Breast epithelium (tissue), 4 donors: ENCODE measurements around the gene ISLR. TPM values are rescaled to one million over a fixed set of nuclear protein-coding genes. Genes with fewer than 3 reads are reported as not detected.

Experiments
- DNase-seq, 2 donors: peaks; one replicate each; pipeline ENCODE4 v3.0.0-alpha.2; 2019; ENCODE audit warnings: low spot score in 2 of 2
- H3K27ac ChIP-seq, 2 donors: fragments of 200-600 bp; sonication (generic) in 1 of 2; one replicate each; pipeline ENCODE4 v1.5.1; 2016 to 2019; ENCODE audit warnings: mild to moderate bottlenecking in 1 of 2
- H3K27me3 ChIP-seq, 2 donors: fragments of 200-600 bp; sonication (generic) in 1 of 2; one replicate each; pipeline versions ENCODE4 v1.5.1 to v1.6.0; 2017 to 2019; ENCODE audit warnings: control low read depth in 1 of 2, mild to moderate bottlenecking in 1 of 2
- H3K36me3 ChIP-seq: fragments of 200-600 bp; one replicate; pipeline ENCODE4 v1.5.1; 2019
- H3K4me1 ChIP-seq, 2 donors: fragments of 200-600 bp; sonication (generic); one replicate each; pipeline ENCODE4 v1.5.1; 2016 to 2019; ENCODE audit warnings: control low read depth in 1 of 2
- H3K4me3 ChIP-seq, 3 donors: fragments of 200-600 bp; sonication (generic); 1 replicate in 2 of 3; 2 replicates in 1 of 3; pipeline ENCODE4 v1.5.1; 2016 to 2019; ENCODE audit warnings: mild to moderate bottlenecking in 3 of 3, moderate library complexity in 2 of 3
- H3K9me3 ChIP-seq, 2 donors: fragments of 200-600 bp; sonication (generic) in 1 of 2; one replicate each; pipeline ENCODE4 v1.5.1; 2016 to 2019; ENCODE audit warnings: control low read depth in 1 of 2
- CTCF ChIP-seq, 3 donors: fragments of 450-650 bp; IDR thresholded peaks; one replicate each; pipeline ENCODE4 v1.5.1; 2016 to 2017; ENCODE audit warnings: antibody characterized with exemption in 3 of 3, mild to moderate bottlenecking in 3 of 3, moderate library complexity in 3 of 3
- POLR2A ChIP-seq: fragments of 450-650 bp; IDR thresholded peaks from one replicate; pipeline ENCODE4 v1.6.1; 2016; ENCODE audit warnings: antibody characterized with exemption, mild to moderate bottlenecking, moderate library complexity
- POLR2AphosphoS5 ChIP-seq, 3 donors: sonication (generic); formaldehyde crosslinking; IDR thresholded peaks; one replicate each; pipeline ENCODE4 v1.6.1; 2017; ENCODE audit warnings: antibody characterized with exemption in 3 of 3
- intact Hi-C: fragments of 100-400 bp; cut with DNase I; formaldehyde crosslinking; loops from one replicate; pipeline ENCODE4 v1.15.1; 2023; ENCODE audit warnings: low total_unique reads
- total RNA-seq, 3 donors: library from RNA; depleted of rRNA; stranded (reverse); fragments of >200 nt; gene quantifications; one replicate each; pipeline ENCODE4 v1.1.0, GENCODE V29; 2016

Gene ISLR
- total RNA-seq, 3 donors from 2014 or later = 49.2 to 88.0 (median 71.8) TPM

GRCh38 chr15:74178326-74179100, 5.0 kb downstream of the ISLR start:
- no peaks in the 10 kb centered on the region for H3K36me3 ChIP-seq
- H3K27me3 ChIP-seq = no peaks in the 10 kb centered on the region
- H3K4me3 ChIP-seq = no peak overlapping the region
- peaks cover 30 to 33% of the 10 kb centered on the region in 2 donors for H3K4me1 ChIP-seq
- intact Hi-C loops = no loop called here
- H3K27ac ChIP-seq = peak overlapping the region; percentile 74 to 93
- TF ChIP-seq POLR2AphosphoS5 (IDR thresholded peaks at IDR 0.05) (no peak), POLR2A (no peak), CTCF (IDR thresholded peaks at IDR 0.05) (no peak)
- peak in 1 of 2 donors; percentile 25 for DNase-seq
- H3K9me3 ChIP-seq = no peaks in the 10 kb centered on the region

DNA sequence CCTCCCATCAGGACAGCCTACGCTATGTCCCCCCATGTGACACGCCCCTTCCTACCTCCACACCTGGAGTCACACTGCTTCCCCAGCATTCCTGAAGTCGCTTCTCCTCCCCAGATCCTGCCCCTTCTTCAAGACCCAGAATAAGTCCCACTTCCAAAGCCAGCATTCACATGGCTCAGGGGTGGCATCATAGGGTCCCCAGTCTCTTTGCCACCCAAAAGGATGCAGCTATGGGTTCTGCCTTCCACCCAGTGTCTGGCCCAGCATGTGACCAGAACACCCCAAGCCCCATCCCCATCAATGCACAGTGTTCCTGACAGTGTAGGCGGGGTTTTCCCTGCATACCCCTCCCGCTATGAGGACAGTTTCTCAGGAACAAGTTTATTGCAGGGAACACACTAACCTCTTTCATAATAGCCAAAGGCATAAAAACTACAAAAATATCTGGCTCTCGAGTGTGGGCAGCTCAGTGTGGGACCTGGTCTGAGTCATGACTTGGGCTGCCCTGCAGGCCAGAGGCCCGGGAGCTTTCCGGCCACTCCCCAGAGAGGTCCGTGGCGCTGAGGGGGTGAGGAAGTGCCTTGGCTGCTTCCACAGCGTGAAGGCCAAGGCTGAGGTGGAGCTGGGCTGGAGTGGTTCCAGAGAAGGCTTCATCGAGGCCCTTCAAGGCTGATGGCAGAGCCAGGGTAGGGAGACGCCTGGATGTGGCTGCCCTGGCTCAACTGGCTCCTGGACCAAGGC, 5.8 kb downstream of the ISLR start:
- peak overlapping the region; percentile 74 to 93 for H3K27ac ChIP-seq
- peak; percentile 58 to 71 for DNase-seq
- H3K27me3 ChIP-seq = no peaks in the 10 kb centered on the region
- peaks cover 30 to 33% of the 10 kb centered on the region in 2 donors for H3K4me1 ChIP-seq
- H3K36me3 ChIP-seq = no peaks in the 10 kb centered on the region
- intact Hi-C loops = no loop called here
- no peaks in the 10 kb centered on the region for H3K9me3 ChIP-seq
- TF ChIP-seq POLR2A (no peak), POLR2AphosphoS5 (IDR thresholded peaks at IDR 0.05) (peak in 1 of 3 donors; percentile 50), CTCF (IDR thresholded peaks at IDR 0.05) (no peak)
- H3K4me3 ChIP-seq = peak overlapping the region in 1 of 3 donors; percentile 22

DNA sequence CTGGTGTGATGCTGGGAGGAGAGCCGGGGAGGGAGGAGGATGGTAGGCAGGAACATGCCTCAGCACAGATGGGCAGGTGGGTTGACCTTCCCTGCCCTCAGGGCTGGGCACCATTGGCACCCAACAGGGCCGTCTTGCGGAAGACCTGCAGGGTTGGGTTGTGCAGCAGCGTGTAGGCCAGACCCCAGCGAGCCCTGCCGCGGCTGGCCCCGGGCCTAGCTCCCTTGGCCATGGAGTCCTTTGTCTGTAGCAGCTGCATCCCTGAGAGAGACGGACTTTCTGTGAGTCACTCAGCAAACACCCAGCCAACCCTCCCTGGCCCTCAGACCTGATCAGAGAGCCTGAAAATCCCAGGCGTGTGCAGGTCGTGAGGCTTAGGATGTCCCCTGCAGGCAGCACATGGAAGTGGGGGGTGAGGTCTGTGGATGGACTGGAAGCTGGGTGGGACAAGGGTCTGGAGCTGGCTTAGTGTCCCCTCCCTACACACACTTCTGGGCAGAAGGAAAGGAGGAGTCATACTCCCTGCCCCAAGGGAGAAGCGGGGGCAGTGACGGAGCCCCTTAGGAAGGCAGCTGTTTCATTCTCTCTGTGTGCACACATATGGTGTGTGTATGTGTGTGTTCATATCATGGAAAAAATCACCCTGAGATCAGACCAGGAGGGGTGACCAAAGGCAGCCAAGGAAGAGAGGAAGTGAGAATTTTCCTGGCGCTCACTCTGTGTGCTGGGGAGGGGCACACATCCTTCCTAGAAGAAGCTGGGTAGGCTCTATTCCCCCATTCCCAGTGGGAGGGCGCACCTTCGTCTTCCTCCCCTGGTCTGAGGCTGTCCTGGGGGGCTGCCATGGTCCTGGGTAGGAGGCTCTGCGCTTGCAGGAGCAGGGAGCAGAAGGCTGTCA, 6.7 kb downstream of the ISLR start:
- TF ChIP-seq CTCF (IDR thresholded peaks at IDR 0.05) = no peak
- TF ChIP-seq POLR2AphosphoS5 (IDR thresholded peaks at IDR 0.05) = no peak
- no peak for TF ChIP-seq POLR2A
- H3K4me1 ChIP-seq = peaks cover 30 to 33% of the 10 kb centered on the region in 2 donors
- peak in 1 of 2 donors; percentile 49 for DNase-seq

GRCh38 chr15:74180881-74181602, 7.5 kb downstream of the ISLR start:
- no peaks in the 10 kb centered on the region for H3K9me3 ChIP-seq
- H3K4me1 ChIP-seq = peaks cover 23 to 26% of the 10 kb centered on the region in 2 donors
- TF ChIP-seq POLR2AphosphoS5 (IDR thresholded peaks at IDR 0.05) (no peak), CTCF (IDR thresholded peaks at IDR 0.05) (no peak), POLR2A (no peak)
- H3K27ac ChIP-seq = peak overlapping the region; percentile 74 to 93
- peak in 1 of 2 donors; percentile 38 for DNase-seq
- no peak overlapping the region for H3K4me3 ChIP-seq
- intact Hi-C loops = no loop called here
- no peaks in the 10 kb centered on the region for H3K27me3 ChIP-seq
- H3K36me3 ChIP-seq = no peaks in the 10 kb centered on the region

More for the DNA sequence above, 6.7 kb downstream of the ISLR start:
- peak overlapping the region; percentile 74 to 93 for H3K27ac ChIP-seq
- H3K9me3 ChIP-seq = no peaks in the 10 kb centered on the region
- H3K4me3 ChIP-seq = peak overlapping the region in 1 of 3 donors; percentile 22
- intact Hi-C loops = no loop called here
- H3K36me3 ChIP-seq = no peaks in the 10 kb centered on the region
- H3K27me3 ChIP-seq = no peaks in the 10 kb centered on the region
